HG03575 (cell line): Measurements from ENCODE around the gene KCNC1.

ENCODE experiments used
- ATAC-seq: cut with Tn5 transposase; IDR thresholded peaks from one replicate; pipeline ENCODE4 v1.9.1; 2021; ENCODE audit not compliant: unreplicated experiment, insufficient number of reproducible peaks, low FRiP score; ENCODE audit errors: extremely low read depth

KCNC1 gene

GRCh38 chr11:17779861-17780594, 45.4 kb downstream of the KCNC1 start:
- ATAC-seq = no peak

- no peak for ATAC-seq
Measured at GRCh38 chr11:17780668-17781067, 46.1 kb downstream of the KCNC1 start.

DNA sequence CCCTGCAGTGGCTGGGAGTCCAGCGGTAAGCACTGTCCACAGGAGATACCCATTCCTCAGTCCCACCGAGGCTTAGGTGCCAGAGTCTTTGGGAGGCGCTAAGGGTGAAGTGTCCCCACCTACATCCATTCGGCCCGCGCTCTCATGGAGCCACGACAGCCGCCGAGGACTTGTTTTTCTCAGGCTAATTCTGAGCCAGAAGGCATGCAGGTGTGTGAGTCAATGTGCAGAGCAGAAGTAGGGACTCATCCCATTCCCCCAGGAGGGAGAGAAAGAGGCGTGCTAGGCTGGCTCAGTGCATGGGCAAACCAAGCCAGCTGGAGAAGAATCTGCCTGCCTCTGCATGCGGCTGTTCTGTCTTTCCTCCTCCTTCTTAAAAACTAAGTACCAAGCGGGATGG, 46.6 kb downstream of the KCNC1 start:
- ATAC-seq = no peak

- ATAC-seq = no peak
Measured at GRCh38 chr11:17781626-17782025, 47.0 kb downstream of the KCNC1 start.

GRCh38 chr11:17782145-17782544, 47.6 kb downstream of the KCNC1 start:
- no peak for ATAC-seq

- ATAC-seq = no peak
Measured at GRCh38 chr11:17782603-17783337, 48.2 kb downstream of the KCNC1 start.

DNA sequence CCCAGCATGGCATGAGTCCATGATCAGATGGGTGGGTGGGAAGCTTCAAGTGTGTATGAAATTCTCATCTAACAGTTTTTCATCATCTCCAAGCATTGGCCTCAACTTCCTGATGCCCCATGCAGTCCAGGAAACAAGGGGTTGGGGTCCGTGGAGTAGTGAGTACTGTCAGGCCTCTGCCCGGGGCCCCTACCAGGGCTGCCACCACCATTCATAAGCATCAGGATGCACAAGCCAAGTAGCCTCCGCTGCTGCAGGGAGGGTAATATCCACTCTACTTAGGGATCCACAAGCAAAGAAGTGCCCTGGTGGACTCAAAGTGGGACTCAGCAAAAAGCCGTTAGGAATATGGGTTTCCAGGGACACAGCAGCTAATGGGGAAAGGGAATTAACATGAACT, 49.3 kb downstream of the KCNC1 start:
- ATAC-seq = no peak

DNA sequence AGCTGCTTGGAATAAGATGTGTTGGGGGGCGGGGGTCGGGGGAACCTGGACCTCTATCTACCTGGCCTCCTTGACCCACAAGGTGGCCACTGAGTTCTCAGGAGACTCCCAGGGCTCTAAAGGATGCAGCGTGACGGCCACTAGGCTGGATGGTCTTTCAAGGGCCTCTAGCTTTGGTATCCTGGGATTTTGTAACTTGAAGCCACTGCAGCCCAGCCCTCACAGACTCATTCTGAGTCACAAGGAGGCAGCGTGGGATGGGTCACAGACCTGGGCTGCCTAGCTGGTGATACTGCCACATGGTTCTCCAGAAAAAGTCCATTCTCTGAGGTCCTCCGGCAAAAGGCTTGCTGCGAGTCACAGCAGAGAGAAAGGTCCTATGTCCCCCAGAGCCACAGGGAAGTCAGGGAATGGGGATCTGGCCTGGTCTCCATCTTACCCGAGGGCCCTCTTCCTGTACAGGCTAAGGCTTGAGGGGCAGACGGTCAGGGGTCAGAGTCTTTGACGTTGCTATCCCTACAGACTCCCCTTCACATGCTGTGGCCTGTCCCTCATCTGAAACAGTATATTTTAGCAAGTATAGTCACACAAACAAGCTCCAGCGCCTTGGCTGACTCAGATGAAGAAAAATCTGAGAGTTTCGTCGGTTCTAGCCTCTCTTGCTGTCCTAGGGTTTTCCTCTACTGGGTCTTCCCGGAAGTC, 52.4 kb downstream of the KCNC1 start:
- ATAC-seq = no peak

DNA sequence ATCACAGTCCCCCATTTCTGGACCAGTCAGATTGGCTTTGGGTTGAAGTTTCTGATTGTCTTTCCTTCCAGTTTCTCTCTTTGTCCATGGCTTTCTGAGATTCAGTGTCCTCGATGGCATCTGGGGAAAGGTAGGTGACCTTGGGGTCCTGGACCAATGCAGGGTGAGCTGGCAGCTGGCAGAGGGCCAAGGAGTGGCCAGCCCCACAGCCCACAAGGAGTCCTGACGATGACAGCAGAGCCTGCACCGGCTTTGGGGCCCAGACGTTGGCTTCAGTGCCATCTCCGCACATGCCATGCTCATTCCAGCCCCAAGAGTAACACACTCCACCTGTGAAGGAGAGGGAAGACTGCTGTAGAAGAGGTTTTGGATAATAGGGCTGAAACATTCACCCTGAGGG, 53.5 kb downstream of the KCNC1 start:
- no peak for ATAC-seq

GRCh38 chr11:17790453-17790852, 55.9 kb downstream of the KCNC1 start:
- ATAC-seq = no peak

DNA sequence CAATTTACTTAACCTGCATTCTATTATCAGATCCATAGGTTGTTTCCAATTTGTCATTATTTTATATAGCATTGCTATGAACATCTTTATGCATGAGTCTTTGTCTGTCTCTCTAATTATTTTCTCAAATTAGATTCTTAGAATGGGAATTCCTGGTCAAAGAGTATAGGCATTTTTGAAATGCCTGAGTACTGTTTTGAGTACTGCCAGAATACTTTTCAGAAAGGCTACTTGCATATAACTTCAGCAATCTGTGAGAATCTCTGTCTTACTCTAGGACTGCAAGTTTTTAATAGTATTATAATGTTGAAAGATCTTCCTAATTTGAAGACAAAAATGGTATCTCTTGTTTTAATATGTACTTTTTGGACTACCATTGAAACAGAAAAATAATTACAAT, 56.6 kb downstream of the KCNC1 start:
- no peak for ATAC-seq

GRCh38 chr11:17792161-17792560, 57.6 kb downstream of the KCNC1 start:
- no peak for ATAC-seq

DNA sequence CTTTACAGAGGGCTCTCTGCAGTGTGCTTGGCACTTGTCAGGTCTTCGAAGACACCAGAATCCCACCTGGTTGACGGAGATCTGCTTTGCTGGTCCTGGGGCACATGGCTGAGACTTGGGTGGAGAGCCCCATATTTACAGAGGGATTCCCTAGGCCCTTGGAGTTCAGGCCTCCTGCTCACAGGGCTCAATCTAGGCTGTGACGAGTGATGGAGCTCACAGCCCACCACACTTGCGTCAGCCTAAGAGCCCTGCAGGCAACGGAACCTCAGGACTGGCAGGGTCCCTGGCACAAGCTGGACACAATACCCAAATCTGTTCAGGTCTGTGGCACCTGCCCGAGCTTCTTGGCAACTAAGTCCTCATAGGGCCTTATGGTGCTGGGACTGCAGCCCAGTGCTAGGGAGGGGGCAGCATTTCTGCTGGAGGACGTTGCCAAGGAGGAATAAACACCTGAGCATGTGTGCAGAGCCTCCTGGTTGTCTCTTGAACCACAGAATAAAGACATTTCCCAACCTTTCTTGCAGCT, 59.1 kb downstream of the KCNC1 start:
- ATAC-seq = no peak

DNA sequence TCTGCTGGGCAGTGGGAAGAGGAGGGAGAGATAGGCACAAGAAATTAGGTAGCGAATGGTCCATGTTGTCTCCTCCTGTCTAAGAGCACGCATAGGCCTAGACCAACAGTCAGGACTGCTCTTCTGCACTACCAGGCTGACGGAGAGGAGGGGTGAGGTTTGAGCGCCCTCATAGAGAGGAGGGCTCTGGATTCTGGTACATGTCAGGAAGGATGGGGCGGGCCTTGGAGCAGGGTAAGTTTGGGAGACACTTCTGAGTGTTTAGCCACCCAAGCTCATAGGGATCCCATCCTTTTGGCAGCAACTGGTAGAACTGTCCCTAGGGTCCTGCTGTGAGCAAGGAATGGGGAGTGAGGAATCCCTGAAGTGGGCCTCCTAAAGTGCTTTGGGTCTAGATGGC, 60.4 kb downstream of the KCNC1 start:
- no peak for ATAC-seq

- no peak for ATAC-seq
Measured at GRCh38 chr11:17796154-17796553, 61.6 kb downstream of the KCNC1 start.

DNA sequence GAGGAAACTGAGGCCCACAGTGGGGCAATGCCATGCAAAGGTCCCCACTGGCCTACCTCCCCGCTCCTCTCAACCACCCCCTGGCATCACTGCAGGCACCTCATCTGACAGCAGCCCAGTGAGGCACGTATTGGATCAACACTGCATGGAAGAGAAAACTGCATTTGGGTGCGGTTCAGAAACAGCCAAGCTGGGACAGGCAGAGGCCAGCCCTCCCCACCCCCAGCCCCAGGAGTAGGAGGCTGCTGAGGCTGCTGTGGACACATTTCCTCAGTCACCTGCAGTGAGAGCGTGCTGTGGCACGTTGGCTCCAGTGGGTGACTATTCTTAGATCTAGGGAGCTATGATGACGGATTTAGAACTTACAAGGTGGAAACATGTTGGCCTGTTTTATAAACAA, 63.7 kb downstream of the KCNC1 start:
- ATAC-seq = no peak

GRCh38 chr11:17798716-17799115, 64.1 kb downstream of the KCNC1 start:
- no peak for ATAC-seq

DNA sequence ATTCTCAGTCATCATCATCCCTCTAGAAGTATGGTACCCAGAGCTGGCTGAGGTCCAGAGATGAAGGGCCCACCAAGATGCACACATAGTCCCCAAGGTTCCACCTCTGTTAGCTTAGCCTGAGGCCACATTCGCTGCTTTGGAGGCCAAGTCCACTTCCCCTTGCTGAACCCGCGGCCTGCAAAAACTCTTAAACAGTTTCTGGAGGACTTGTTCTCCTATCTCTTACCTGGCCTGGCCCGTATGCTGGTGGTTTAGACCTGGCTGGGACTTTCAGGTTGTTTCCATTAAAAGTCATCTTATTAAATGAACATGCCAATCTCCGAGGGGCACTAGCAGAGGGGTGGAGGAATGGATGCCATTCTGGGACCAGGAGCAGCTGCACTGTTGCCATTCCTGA, 64.6 kb downstream of the KCNC1 start:
- no peak for ATAC-seq

- ATAC-seq = no peak
Measured at GRCh38 chr11:17801166-17801565, 66.6 kb downstream of the KCNC1 start.

- no peak for ATAC-seq
Measured at GRCh38 chr11:17802491-17802890, 67.9 kb downstream of the KCNC1 start.
